Mesenchymal stem cell (in vitro differentiated cells and primary cell): ENCODE measurements around the gene PIP5K1B.

Experiments
- DNase-seq: peaks from one replicate; pipeline ENCODE4 v3.0.0-alpha.2; 2013
- H2AFZ ChIP-seq: one replicate; pipeline ENCODE4 v1.6.1; 2013; ENCODE audit warnings: low read depth, mild to moderate bottlenecking, control low read depth, inconsistent platforms, low read length, moderate library complexity
- H2AK5ac ChIP-seq: 2 replicates; pipeline ENCODE4 v1.6.1; 2013; ENCODE audit warnings: low read length, moderate library complexity, mild to moderate bottlenecking, inconsistent platforms; ENCODE audit not compliant: severe bottlenecking
- H2BK120ac ChIP-seq: one replicate; pipeline ENCODE4 v1.6.1; 2013; ENCODE audit warnings: low read depth, mild to moderate bottlenecking, inconsistent platforms, low read length, moderate library complexity
- H2BK12ac ChIP-seq, 2 experiments: one replicate each; pipeline ENCODE4 v1.6.1; 2013; ENCODE audit warnings: inconsistent platforms in 2 of 2, low read length in 2 of 2, mild to moderate bottlenecking in 2 of 2, moderate library complexity in 2 of 2, control low read depth in 1 of 2
- H2BK15ac ChIP-seq: one replicate; pipeline ENCODE4 v1.6.1; 2013; ENCODE audit warnings: mild to moderate bottlenecking, low read depth, inconsistent platforms; ENCODE audit not compliant: poor library complexity, severe bottlenecking
- H2BK5ac ChIP-seq: 2 replicates; pipeline ENCODE4 v1.6.1; 2013; ENCODE audit warnings: low read depth, mild to moderate bottlenecking, low read length, control low read depth, inconsistent platforms; ENCODE audit not compliant: poor library complexity, severe bottlenecking
- H3K14ac ChIP-seq, 2 experiments: one replicate each; pipeline ENCODE4 v1.6.1; 2013; ENCODE audit warnings: inconsistent platforms in 2 of 2, low read length in 2 of 2, control low read depth in 1 of 2, mild to moderate bottlenecking in 1 of 2, moderate library complexity in 1 of 2
- H3K18ac ChIP-seq, 2 experiments: one replicate each; pipeline ENCODE4 v1.6.1; 2013; ENCODE audit warnings: inconsistent platforms in 2 of 2, low read length in 2 of 2, control low read depth in 1 of 2, low read depth in 1 of 2, mild to moderate bottlenecking in 1 of 2
- H3K23ac ChIP-seq, 2 experiments: one replicate each; pipeline ENCODE4 v1.6.1; 2013; ENCODE audit warnings: inconsistent platforms in 2 of 2, low read length in 2 of 2, mild to moderate bottlenecking in 2 of 2, moderate library complexity in 2 of 2, control low read depth in 1 of 2
- H3K27ac ChIP-seq: 2 replicates; pipeline ENCODE4 v1.5.1; 2013; ENCODE audit warnings: mild to moderate bottlenecking, moderate library complexity, low read length, control low read depth, inconsistent platforms; ENCODE audit not compliant: poor library complexity, severe bottlenecking
- H3K27me3 ChIP-seq, 2 experiments: 2 replicates each; pipeline versions ENCODE4 v1.6.1 to v1.7.0; 2013; ENCODE audit warnings: low read length in 2 of 2, mild to moderate bottlenecking in 2 of 2, moderate library complexity in 2 of 2, control low read depth in 1 of 2, inconsistent platforms in 1 of 2; ENCODE audit not compliant: control insufficient read depth in 1 of 2, insufficient read depth in 1 of 2
- H3K36me3 ChIP-seq, 2 experiments: 2 replicates each; pipeline versions ENCODE4 v1.6.1 to v1.7.0; 2013; ENCODE audit warnings: low read length in 2 of 2, control low read depth in 1 of 2, inconsistent platforms in 1 of 2, low read depth in 1 of 2, mild to moderate bottlenecking in 1 of 2; ENCODE audit not compliant: insufficient read depth in 2 of 2, control insufficient read depth in 1 of 2
- H3K4ac ChIP-seq, 2 experiments: one replicate each; pipeline ENCODE4 v1.6.1; 2013; ENCODE audit warnings: inconsistent platforms in 2 of 2, low read length in 2 of 2, mild to moderate bottlenecking in 2 of 2, moderate library complexity in 2 of 2, control low read depth in 1 of 2, low read depth in 1 of 2
- H3K4me1 ChIP-seq: 2 replicates; pipeline ENCODE4 v1.6.1; 2013; ENCODE audit warnings: low read depth, low read length, control low read depth; ENCODE audit not compliant: control insufficient read depth, insufficient read depth
- H3K4me2 ChIP-seq: 2 replicates; pipeline ENCODE4 v1.6.1; 2013; ENCODE audit warnings: low read length, mild to moderate bottlenecking, inconsistent platforms; ENCODE audit not compliant: poor library complexity, severe bottlenecking
- H3K4me3 ChIP-seq, 2 experiments: 2 replicates each; pipeline versions ENCODE4 v1.5.1 to v1.7.0; 2013; ENCODE audit warnings: low read length in 2 of 2, mild to moderate bottlenecking in 2 of 2, control low read depth in 1 of 2, low read depth in 1 of 2; ENCODE audit not compliant: insufficient read depth in 1 of 2
- H3K79me1 ChIP-seq: replicated peaks from 2 replicates; pipeline ENCODE4 v1.6.1; 2013; ENCODE audit warnings: mild to moderate bottlenecking, control low read depth, low read length, inconsistent platforms; ENCODE audit not compliant: poor library complexity, severe bottlenecking
- H3K9ac ChIP-seq: 2 replicates; pipeline ENCODE4 v1.7.0; 2013; ENCODE audit warnings: mild to moderate bottlenecking, low read length, moderate library complexity
- H3K9me3 ChIP-seq: 2 replicates; pipeline ENCODE4 v1.7.0; 2013; ENCODE audit warnings: mild to moderate bottlenecking, low read length; ENCODE audit not compliant: control insufficient read depth
- H4K8ac ChIP-seq: one replicate; pipeline ENCODE4 v1.6.1; 2013; ENCODE audit warnings: inconsistent platforms, mild to moderate bottlenecking, low read length, moderate library complexity
- H4K91ac ChIP-seq: one replicate; pipeline ENCODE4 v1.6.1; 2013; ENCODE audit warnings: mild to moderate bottlenecking, low read length, inconsistent platforms
- WGBS: methylation state at CpG from one replicate; pipeline ENCODE4 v1.1.7; 2013; ENCODE audit warnings: mixed read lengths; 5-methylcytosine and 5-hydroxymethylcytosine counted together

Gene PIP5K1B

GRCh38 chr9:68832861-68833518 is 128.0 kb downstream of the PIP5K1B start:
- no peak overlapping the region for H3K4ac ChIP-seq
- H2BK15ac ChIP-seq, result no peak overlapping the region
- H2BK5ac ChIP-seq, result no peak overlapping the region
- H2AK5ac ChIP-seq, result no peak overlapping the region
- no peak overlapping the region for H3K4me3 ChIP-seq
- H3K4me2 ChIP-seq, result no peak overlapping the region
- 95% methylated on average over 6 of the region's 7 CpGs for WGBS
- no peak for DNase-seq
- no peak overlapping the region for H3K14ac ChIP-seq
- H4K91ac ChIP-seq, result no peak overlapping the region
- no peak overlapping the region for H3K27ac ChIP-seq
- H3K27me3 ChIP-seq, result no peaks in the 10 kb centered on the region
- H2AFZ ChIP-seq, result no peak overlapping the region
- no peaks in the 10 kb centered on the region for H3K9me3 ChIP-seq
- H3K79me1 ChIP-seq, result no peaks in the 10 kb centered on the region
- no peaks in the 10 kb centered on the region for H3K4me1 ChIP-seq
- no peak overlapping the region for H3K23ac ChIP-seq
- H3K36me3 ChIP-seq, result no peaks in the 10 kb centered on the region
- H3K9ac ChIP-seq, result no peak overlapping the region
- no peak overlapping the region for H3K18ac ChIP-seq
- H2BK120ac ChIP-seq, result no peak overlapping the region
- no peak overlapping the region for H2BK12ac ChIP-seq
- H4K8ac ChIP-seq, result no peak overlapping the region

- Histone ChIP-seq H3K9ac (no peak overlapping the region), H3K4ac (no peak overlapping the region), H3K27ac (no peak overlapping the region), H3K18ac (no peak overlapping the region), H3K27me3 (no peaks in the 10 kb centered on the region), H3K36me3 (no peaks in the 10 kb centered on the region), H3K23ac (no peak overlapping the region), H3K4me1 (no peaks in the 10 kb centered on the region), H2BK5ac (no peak overlapping the region), H3K4me3 (no peak overlapping the region), H2BK12ac (no peak overlapping the region), H2BK120ac (no peak overlapping the region), H3K14ac (no peak overlapping the region), H2BK15ac (no peak overlapping the region), H4K91ac (no peak overlapping the region), H2AK5ac (no peak overlapping the region), H4K8ac (no peak overlapping the region), H3K4me2 (no peak overlapping the region), H3K9me3 (no peaks in the 10 kb centered on the region), H3K79me1 (no peaks in the 10 kb centered on the region), H2AFZ (no peak overlapping the region)
- no peak for DNase-seq
- 75% methylated on average over 1 of the region's 2 CpGs for WGBS
These were observed 130.0 kb downstream of the PIP5K1B start for GRCh38 chr9:68834931-68835520.

GRCh38 chr9:68836788-68837187 is 131.7 kb downstream of the PIP5K1B start:
- Histone ChIP-seq H3K36me3 (no peaks in the 10 kb centered on the region), H2BK12ac (no peak overlapping the region), H3K27ac (no peak overlapping the region), H3K9ac (no peak overlapping the region), H3K18ac (no peak overlapping the region), H4K8ac (no peak overlapping the region), H2BK5ac (no peak overlapping the region), H4K91ac (no peak overlapping the region), H3K23ac (no peak overlapping the region), H2AK5ac (no peak overlapping the region), H3K4me1 (no peaks in the 10 kb centered on the region), H2AFZ (no peak overlapping the region), H3K4ac (no peak overlapping the region), H2BK15ac (no peak overlapping the region), H2BK120ac (no peak overlapping the region), H3K9me3 (no peaks in the 10 kb centered on the region), H3K4me2 (no peak overlapping the region), H3K4me3 (no peak overlapping the region), H3K14ac (no peak overlapping the region), H3K27me3 (no peaks in the 10 kb centered on the region), H3K79me1 (no peaks in the 10 kb centered on the region)
- no peak for DNase-seq
- WGBS, result 82% methylated on average over 5 of the region's 5 CpGs

- H3K18ac ChIP-seq, result no peak overlapping the region
- H2BK12ac ChIP-seq, result no peak overlapping the region
- H3K36me3 ChIP-seq, result no peaks in the 10 kb centered on the region
- no peak overlapping the region for H2BK5ac ChIP-seq
- no peak overlapping the region for H3K14ac ChIP-seq
- H3K23ac ChIP-seq, result no peak overlapping the region
- H3K4me3 ChIP-seq, result no peak overlapping the region
- H3K9ac ChIP-seq, result no peak overlapping the region
- no peaks in the 10 kb centered on the region for H3K79me1 ChIP-seq
- H3K4ac ChIP-seq, result no peak overlapping the region
- no CpG with 5 or more reads among the region's 1 CpG for WGBS
- H3K4me1 ChIP-seq, result no peaks in the 10 kb centered on the region
- no peak overlapping the region for H3K4me2 ChIP-seq
- no peaks in the 10 kb centered on the region for H3K27me3 ChIP-seq
- H4K8ac ChIP-seq, result no peak overlapping the region
- H4K91ac ChIP-seq, result no peak overlapping the region
- no peak overlapping the region for H2AK5ac ChIP-seq
- H2BK15ac ChIP-seq, result no peak overlapping the region
- H2AFZ ChIP-seq, result no peak overlapping the region
- no peak for DNase-seq
- H3K9me3 ChIP-seq, result no peaks in the 10 kb centered on the region
- H2BK120ac ChIP-seq, result no peak overlapping the region
- no peak overlapping the region for H3K27ac ChIP-seq
These were observed 133.2 kb downstream of the PIP5K1B start for GRCh38 chr9:68838245-68838644.
